ENCODE measurements around the gene FOXL3. TPM values are rescaled to one million over a fixed set of nuclear protein-coding genes. Genes with fewer than 3 reads are reported as not detected.

FOXL3 gene
- polyA plus RNA-seq, 4 donors, result not detected

DNA sequence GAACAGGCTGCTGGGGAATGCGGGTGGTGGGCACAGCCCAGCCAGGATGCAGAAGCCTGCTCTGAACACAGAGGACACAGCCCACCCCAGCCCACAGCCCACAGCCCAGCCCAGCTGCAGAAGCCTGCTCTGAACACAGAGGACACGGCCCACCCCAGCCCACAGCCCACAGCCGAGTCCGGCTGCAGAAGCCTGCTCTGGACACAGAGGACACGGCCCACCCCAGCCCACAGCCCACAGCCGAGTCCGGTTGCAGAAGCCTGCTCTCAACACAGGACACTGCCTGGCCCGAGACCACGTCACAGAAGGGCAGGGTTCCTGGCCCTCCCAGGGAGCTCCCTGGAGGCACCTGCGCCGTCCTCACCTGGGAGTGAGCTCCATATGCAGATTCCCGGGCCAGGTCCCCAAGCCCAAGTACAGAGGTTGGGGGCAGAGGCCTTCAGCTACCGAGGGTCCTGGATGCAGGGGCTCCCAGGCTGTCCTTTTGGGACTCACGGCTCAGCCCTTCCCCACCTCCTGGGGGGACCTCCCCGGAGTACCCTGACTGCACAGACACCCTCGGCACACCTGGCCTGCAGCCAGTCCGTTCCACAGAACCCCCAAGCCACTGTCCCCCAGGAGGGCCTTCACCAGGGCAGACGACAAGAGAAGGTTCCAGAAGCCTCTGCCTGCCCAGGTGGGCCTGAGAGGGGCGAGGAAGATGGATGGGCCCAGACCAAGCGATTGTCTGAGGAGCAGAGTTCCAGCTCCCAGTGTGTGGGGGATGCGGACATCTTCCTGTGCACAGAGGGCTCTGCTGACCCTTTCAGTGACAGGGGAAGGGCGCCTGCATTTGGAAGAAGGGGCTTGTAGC lies 23.7 kb upstream of the FOXL3 start:
- no peak for DNase-seq (ENCODE audit: low read depth in 4 of 4, low spot score in 2 of 4)

DNA sequence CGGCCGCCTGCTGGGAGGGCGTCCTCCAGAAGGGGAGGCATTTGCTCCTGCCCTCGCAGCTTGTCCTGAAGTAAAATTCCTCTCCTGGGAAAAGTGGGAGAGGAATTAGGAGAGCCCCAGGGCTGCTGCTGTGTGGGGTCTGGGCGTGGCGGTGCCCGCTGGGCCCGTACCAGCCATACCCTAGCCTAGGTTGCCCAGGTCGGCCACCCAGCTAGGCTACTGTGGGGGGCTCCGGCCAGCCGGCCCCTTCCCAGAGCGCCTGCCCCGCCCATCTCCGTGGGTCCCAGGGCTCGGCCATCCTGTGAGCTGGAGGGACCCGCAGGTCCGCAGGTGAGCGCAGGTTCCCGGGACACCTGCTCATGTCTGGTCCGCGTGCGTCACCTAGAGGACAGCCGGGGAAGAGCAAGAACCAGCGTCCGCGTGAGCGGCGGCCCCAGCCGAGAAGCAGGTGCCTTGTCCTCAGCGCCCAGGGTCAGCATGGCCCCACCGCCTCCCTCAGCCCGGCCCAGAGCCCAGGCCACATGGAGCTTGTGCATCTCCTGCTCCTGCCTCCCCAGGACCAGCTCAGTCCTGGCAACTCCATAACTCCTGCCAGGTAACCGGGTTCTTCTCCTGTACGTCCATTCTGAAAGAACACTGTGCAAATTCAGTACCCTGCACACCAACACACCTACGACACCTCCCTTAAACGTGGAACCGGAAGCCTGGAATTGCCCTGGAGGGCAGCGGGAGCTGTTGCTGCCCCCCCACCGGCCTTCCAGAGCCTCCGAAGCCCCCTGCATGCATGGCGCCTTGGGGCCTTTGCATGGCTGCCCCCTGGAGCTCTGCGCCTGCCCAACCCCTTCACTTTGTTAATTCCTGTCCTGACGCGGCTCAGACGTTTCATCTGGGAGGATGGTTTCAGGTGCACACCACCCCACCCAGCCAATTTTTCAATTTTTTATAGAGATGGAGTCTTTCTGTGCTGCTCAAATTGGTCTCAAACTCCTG lies 22.8 kb upstream of the FOXL3 start:
- DNase-seq (ENCODE audit: low read depth in 4 of 4, low spot score in 2 of 4), result no peak

DNA sequence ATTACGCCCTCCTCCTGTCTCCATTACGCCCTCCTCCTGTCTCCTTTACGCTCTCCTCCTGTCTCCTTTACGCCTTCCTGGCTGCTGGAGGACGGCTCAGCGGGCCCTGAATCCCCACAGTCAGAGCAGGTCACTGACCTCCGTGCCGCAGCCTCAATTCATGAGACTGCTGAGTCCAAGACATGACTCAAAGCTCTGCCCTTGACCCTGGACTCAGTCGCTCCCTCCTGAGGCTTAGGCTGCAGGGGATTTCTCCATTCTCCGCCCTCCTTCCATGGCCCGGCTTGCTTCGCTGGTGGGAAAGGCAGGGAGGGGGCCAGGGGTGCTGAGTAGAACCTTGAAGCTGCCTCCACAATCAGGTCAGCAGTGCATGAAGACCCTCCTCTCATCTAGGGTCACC lies 21.0 kb upstream of the FOXL3 start:
- DNase-seq (ENCODE audit: low read depth in 4 of 4, low spot score in 2 of 4), result no peak

DNA sequence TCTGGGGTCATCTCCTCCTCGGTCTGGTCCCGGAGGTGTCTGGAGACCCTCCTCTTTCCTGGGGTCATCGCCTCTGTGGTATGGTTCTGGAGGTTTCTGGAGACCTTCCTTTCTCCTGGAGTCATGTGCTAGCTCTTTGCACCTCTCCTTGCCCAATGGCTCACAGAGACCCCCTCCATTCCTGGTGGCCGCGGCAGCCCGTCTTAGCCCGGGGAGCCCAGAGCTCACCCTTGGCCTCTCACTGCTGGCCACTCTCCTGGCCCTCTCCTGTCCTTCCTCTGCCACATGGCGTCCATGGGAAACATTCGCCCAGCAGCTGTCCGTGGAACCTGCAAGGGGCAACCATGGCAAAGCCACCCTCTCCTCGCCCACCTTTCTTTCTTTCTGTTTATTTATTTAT lies 20.2 kb upstream of the FOXL3 start:
- no peak for DNase-seq (ENCODE audit: low read depth in 4 of 4, low spot score in 2 of 4)

DNA sequence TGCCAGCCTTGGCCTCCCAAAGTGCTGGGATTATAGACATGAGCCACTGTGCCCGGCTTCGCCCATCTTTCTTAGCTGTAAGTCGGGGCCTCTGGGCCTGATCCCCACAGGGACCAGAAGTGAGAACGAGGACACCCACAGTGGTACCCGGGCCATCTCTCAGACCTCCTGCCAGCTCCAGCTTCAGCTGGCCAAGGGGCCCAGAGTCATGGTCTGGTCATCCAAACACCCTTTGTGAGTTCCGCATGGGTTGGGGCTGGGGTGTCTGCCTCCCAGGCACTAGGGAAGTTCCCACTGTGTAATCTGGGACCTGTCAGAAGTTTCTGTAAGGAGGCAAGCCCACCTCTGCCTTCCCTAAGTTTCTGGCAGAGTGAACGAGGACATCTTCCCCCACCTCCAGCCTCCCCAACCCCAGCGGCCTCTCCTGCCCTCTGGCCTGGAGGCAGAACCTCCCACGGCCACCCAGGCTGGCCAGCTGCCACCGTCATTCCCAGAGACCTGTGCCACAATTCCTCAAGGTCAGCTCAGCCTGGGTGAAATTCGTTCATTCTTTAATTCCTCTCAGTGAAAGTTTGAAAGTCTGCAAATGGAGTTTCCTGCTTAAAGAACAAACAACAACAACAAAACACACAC lies 19.5 kb upstream of the FOXL3 start:
- DNase-seq (ENCODE audit: low read depth in 4 of 4, low spot score in 2 of 4), result no peak

DNA sequence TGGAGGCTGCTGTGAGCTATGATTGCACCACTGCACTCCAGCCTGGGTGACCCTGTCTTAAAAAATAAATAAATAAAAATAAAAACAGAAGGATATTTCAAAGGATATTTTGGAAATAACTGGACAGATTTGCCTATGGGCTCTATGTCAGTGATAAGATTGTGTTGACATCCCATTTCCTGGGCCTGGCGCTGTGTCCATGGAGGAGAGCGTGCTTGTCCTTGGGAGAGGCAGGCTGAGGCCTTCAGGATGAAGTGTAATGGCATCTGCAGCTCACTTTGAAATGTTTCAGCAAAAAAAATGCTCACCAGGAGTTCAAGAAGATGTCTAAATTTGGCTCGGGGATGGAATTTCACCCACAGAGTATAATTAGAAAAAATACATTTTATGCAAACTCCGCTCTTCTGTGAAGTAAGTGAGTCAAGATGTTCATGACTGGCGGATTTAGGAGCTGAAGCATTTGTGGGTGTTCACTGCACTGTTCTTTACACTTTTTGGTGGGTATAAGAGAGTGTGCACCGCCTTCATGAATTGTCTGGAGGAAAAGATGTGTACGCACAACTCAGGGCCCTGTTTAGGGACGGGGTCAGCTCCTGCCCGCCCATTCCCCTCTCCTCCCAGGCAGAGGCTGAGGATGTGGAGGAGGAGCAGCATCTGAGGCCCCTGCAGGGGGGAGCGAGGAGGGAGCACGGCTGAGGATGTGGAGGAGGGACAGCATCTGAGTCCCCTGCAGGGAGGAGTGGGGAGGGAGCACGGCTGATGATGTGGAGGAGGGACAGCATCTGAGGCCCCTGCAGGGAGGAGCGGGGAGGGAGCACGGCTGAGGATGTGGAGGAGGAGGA lies 18.5 kb upstream of the FOXL3 start:
- no peak for DNase-seq (ENCODE audit: low read depth in 4 of 4, low spot score in 2 of 4)

DNA sequence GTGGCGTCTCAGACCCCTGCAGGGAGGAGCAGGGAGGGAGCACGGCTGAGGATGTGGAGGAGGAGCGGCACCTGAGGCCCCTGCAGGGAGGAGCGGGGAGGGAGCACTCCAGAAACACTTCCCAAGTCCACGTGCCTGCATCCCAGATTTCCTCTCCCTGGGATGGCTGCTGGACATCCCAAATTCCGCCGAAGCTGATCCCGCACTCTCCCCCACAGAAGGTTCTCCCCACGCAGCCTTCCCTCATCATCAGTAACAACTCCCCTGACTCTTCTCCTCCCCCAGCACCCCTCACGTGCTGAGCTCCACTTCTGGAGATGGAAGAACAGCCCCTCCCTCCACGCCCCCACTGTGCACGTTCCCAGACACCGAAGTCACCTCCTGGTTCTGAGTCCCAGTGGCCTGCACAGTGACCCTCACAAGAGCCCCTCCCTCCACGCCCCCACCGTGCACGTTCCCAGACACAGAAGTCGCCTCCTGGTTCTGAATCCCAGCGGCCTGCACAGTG lies 17.8 kb upstream of the FOXL3 start:
- DNase-seq (ENCODE audit: low read depth in 4 of 4, low spot score in 2 of 4), result no peak

DNA sequence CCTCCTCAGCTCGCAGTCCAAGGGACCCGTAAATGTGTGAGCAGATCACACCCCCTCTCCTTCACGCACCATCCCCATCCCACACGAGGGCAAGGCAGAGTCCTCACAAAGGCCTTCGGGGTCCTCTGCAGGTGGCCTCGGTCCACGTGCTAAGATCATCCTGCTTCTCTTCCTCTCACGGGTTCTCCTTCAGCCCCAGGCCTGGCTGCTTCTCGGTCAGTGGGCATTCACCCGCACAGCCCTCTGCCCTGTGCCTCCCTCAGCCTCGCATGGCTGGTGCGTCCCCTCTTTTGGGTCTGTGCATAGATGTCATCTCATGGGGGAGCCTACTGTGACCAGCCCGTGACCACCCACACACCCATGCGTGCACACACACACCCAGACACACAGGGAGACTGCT lies 17.3 kb upstream of the FOXL3 start:
- no peak for DNase-seq (ENCODE audit: low read depth in 4 of 4, low spot score in 2 of 4)

DNA sequence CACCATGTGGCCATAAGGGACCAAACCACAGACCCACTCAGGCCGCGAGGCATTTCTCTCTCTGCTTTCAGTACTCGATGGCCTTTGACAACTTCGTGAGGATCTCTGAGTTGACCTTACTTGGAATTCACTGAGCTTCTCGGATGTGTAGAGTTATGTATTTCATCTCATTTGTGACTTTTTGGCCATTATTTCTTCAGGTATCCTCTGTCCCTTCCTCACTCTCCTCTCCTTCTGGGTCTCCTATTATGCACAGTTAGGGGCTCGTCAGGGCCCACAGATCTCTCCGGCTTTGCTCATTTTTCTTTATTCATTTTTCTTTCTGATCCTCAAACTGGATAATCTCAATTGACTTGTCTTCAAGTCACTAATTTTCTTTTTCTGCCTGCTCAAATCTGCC lies 16.6 kb upstream of the FOXL3 start:
- DNase-seq (ENCODE audit: low read depth in 4 of 4, low spot score in 2 of 4), result no peak

DNA sequence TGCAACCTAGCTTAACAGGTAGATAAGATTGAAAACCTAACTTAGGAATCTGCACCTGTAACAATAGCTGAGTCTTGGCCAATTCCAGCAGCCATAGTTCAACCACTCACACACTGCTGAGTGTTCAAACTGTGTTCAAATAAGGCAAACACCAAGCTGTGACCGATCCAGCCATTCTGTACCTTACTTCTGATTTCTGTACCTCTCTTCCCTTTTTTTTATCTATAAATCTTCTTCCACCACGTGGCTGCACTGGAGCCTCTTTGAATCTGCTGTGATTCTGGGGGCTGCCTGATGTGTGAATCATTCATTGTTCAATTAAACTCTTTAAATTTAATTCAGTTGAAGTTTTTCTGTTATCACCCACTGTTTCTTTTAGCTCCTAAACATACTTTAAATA lies 15.7 kb upstream of the FOXL3 start:
- DNase-seq (ENCODE audit: low read depth in 4 of 4, low spot score in 2 of 4), result no peak

DNA sequence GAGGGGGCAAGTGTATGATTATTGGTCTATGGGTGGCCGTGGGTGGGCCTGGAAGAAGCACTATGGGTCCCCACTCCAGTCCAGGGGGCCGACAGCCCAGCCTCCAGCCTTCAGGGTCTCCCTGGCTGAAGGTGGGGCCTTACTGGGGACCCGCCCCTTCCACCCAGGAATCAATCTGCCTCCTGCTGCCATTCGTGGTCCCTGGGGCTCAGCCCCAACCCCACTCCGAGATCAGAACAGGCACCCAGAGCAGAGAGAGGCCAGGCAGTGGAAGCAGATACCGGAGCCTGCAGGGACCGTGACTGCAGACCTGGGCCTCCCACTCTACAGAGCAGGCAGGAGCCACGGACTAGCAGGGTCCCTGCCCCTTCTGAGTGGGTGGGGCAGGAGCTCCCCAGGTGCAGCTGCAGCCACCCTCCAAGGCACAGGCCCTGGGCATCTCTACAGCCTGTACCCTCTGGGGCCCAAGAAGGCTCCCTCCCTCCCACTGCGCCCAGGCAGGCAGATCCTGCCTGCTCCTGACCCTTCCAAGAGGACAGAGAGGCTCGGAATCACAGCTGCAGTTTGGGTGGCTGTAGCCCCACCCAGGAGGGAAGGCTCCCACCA lies 13.6 kb upstream of the FOXL3 start:
- no peak for DNase-seq (ENCODE audit: low read depth in 4 of 4, low spot score in 2 of 4)

DNA sequence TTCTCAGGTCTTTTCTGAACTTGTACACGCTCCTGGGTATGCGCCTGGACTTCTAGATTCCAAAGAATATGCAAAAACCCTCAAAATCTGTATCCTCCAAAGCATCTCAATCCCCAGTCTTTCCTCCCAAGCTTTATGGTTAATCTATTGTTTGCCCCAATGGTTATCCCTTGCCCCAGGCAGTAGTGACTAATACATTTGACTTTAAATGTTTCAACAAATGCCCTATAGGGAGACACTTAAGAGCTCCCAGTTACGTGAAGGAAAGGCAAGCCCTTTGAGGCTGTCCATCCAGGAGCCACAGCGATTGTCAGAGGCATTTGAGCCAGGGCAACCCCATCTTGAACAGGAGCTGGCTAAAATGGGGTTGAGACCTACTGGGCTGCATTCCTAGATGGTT lies 12.7 kb upstream of the FOXL3 start:
- DNase-seq (ENCODE audit: low read depth in 4 of 4, low spot score in 2 of 4), result no peak

DNA sequence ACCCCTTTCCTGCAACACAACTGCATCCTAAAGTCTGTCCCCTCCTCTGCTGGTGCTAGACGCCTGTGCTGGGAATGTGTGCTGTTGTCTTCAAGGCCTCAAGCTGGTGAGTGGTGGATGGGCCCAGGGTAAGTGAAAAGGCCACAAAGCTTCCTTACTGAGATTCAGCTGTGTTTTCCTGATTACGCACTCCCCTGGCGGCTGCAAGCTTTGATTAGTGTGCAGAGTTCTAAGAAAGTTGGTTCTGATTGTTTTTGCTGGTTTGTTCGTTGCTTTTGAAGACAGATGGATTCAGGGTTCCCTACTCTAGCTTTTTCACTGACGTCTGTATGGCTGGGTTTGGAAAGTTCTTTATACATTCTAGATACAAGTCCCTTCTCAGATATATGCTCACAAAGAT lies 11.9 kb upstream of the FOXL3 start:
- DNase-seq (ENCODE audit: low read depth in 4 of 4, low spot score in 2 of 4), result no peak

DNA sequence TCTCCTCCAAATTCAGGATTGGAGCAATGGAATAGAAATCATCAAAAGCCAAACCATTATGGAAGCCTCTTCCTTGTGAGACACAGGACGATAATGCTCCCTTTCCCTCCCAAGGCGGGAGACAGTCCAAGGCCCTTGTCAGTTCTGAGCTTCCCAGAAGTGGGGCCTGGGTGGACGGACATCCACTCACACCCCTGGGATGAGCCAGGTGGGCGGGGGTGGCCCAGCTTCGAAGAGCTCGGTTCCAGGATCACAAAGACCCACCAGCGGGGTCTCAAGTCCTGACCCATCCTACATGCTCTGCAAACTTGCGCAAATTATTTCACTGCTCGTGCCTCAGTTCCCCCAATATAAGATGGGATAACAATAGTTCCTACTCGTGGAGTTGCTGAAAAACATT lies 10.1 kb upstream of the FOXL3 start:
- no peak for DNase-seq (ENCODE audit: low read depth in 4 of 4, low spot score in 2 of 4)

DNA sequence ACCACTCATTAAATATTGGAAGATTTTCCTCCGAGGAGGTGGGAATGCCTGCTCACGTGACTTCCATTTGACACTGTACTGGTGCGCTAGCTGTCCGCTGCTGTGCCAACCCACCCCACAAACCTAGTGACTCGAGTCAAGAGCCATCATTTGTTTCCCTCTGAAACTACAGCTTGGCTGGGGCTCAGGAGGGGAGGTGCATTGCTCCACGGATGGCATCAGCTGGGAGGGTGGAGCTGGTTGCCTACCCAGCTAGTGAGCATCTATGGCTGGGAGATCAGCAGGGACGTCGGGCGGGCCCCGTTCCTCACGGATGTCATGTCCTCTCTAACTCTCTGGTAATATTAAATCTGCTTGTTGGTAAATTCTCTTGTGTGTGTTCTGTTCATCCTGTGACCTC lies 9.5 kb upstream of the FOXL3 start:
- DNase-seq (ENCODE audit: low read depth in 4 of 4, low spot score in 2 of 4), result no peak

DNA sequence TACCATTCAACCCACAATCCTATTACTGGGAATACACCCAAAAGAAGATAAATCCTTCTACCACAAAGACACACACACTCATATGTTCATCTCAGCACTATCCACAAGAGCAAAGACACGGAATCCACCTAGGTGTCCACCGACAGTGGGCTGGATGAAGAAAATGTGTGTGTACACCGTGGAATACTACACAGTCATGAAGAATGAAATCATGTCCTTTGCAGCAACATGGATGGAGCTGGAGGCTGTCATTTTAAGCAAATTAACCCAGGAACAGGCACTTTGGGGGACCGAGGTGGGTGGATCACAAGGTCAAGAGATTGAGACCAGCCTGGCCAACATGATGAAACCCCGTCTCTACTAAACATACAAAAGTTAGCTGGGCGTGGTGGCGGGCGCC lies 8.3 kb upstream of the FOXL3 start:
- no peak for DNase-seq (ENCODE audit: low read depth in 4 of 4, low spot score in 2 of 4)

DNA sequence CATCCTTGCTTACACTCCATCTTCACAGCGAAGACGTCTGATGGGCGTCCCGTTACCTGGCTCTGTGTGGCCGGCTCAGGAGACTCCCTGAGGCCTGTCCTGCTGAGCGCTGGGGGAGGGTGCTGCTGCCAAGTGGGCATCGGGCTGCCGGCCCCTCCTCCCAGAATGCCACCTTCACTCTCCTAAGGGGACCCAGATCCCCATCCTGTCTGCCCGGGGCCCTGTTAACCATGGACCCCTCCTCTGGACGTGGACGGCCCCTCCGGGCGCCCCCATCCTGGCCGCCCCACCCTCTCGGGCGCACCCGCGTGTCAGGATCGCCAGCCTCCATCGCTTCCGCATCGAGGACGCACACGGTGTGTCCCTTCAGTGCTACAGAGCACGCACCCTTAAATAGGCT lies 7.3 kb upstream of the FOXL3 start:
- DNase-seq (ENCODE audit: low read depth in 4 of 4, low spot score in 2 of 4), result no peak

DNA sequence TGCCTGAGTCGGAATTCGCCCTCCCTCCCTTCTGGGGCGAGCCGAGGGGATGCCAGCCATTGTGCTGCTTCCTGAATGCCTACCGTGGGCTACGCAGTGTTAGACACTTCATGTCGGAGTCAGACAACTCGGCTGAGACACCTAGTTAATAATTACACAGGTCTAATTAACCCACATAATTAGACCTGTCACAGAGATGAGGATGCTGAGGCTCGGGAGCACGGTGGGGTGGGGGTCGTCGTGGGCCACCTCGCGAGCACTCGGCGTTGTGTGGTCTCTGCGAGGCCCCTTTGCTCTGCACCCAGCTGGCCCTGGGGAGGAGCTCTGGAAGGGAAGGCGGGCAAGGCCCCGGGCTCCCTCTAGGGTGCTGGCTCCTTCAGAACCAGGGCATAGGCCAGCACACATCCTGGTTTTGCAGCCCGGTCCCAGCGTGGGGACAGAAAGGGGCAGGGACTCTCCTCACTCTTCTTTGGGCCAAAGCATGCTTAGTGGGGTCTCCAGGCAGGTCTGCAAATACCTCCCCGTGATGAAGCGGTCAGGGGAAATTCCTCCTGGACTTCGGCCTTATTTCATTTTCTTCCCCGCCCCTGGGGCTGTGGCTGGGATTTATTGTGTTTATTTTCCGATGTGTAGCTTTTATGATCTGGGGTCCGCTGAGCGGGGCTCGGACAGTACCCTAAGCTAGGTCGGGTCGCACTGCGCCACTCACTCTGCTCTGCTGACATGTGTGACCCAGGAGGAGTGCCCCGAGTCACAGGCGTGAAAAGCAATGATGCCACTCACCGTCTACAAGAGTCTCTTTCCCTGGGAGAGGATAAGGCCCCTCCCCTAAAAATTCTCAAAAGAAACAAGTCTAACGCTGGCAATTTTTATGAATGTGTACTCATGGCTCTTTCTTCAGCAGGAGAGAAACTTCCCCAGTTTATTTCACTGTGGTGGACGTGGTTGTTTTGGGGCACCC lies 4.9 kb upstream of the FOXL3 start:
- DNase-seq (ENCODE audit: low read depth in 4 of 4, low spot score in 2 of 4), result no peak

DNA sequence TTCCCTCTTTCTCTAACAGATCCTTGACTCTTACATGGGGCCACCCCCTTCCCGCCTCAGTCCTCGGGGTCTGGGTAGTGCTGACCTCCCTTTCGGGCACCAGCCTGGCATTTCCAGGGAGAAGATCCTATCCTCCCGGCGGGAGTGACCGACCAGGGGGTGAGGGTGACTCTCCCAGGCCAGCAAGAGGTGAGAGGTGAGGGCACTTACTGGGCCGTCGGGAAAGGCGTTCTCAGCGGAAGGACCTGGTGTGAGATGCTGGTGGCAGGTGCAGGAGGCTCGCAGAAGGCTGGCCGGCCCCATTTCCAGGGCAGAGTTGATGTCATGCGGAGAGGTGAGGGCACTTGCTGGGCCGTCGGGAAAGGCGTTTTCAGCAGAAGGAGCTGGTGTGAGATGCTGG lies 4.2 kb upstream of the FOXL3 start:
- no peak for DNase-seq (ENCODE audit: low read depth in 4 of 4, low spot score in 2 of 4)

Measured in left renal cortex interstitium (tissue), 4 donors.